ENCODE data around the gene CAB39L. TPM values are rescaled to one million over a fixed set of nuclear protein-coding genes. Genes with fewer than 3 reads are reported as not detected.

Gene CAB39L
- total RNA-seq, 1 donor from 2014 or later, result 6.6 TPM

DNA sequence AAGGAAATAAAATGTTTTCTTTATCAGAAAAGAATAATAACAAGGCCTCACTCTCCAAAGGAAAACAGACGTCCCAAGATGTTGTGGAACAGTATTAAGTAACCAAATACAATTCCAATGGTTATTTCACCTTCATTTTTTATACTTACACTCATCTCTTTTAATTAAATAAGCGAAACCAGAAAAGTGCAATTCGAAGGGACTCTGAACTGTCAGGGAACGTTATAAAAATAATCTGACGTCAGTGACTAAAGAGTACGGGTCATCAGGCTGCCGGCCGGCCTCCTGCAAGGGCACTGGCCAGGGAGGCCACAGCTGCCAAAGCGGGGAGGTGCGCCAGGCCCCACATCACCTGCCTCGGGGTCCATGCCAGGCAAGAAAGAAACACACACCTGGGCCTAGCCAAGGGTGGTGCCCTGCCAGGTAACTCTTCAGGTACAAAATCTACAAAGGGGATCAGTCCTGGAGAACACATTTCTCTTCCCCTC is 134.9 kb downstream of the CAB39L start:
- no peak for DNase-seq (ENCODE audit: low read depth)
- Histone ChIP-seq H3K36me3 (ENCODE audit: control insufficient read depth, insufficient read depth, low read length) (no peaks in the 10 kb centered on the region), H3K4me3 (ENCODE audit: low read depth, low read length) (no peak overlapping the region), H3K27me3 (ENCODE audit: control insufficient read depth, insufficient read depth, low read length) (no peaks in the 10 kb centered on the region)
- FAIRE-seq, result no peak
- TF ChIP-seq CTCF (IDR thresholded peaks at IDR 0.05; ENCODE audit: insufficient read depth, low read length, severe bottlenecking), result no peak

DNA sequence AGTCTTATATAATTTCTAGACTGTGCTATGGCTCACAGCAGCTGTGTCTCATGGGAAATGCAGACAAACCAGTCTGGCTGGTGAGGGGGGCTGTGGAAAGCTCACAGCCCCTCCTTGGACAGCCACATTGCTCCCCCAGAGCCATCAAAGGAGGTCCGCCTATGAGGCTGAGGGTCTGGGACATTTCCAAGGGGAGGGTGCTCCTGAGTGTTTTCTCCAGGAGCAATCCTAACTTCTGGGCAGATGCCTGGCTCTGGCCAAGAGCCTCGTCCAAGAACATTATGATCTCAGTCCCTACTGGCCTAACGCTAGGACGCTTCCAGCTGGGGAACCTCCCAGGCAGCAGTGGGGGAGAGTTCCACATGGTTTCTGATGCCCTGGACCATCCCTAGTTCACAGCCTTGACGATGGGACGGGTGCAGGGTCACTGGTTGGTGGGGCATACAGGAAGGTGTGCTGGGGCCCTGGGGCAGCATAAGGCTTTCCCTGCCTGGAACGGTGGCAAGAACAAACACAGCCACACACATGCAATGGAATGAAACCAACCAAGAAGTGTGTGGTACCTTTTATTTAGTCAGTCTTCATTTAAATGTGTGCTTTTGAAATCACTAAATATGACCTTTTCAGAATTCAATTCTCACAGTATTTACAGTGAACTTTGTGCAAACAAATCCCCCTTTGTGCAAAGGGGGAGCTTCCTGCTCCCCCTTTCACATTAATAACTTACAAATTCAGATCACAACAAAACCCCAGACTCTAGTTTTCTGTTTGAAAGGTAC is 135.6 kb downstream of the CAB39L start:
- Histone ChIP-seq H3K27me3 (ENCODE audit: control insufficient read depth, insufficient read depth, low read length) (no peaks in the 10 kb centered on the region), H3K4me3 (ENCODE audit: low read depth, low read length) (no peak overlapping the region), H3K36me3 (ENCODE audit: control insufficient read depth, insufficient read depth, low read length) (no peaks in the 10 kb centered on the region)
- DNase-seq (ENCODE audit: low read depth) (peak; percentile 36), FAIRE-seq (no peak)
- TF ChIP-seq CTCF (IDR thresholded peaks at IDR 0.05; ENCODE audit: insufficient read depth, low read length, severe bottlenecking), result no peak

- FAIRE-seq, result no peak
- TF ChIP-seq CTCF (IDR thresholded peaks at IDR 0.05; ENCODE audit: insufficient read depth, low read length, severe bottlenecking), result no peak
Measured at GRCh38 chr13:49307365-49307764, 136.5 kb downstream of the CAB39L start.

GRCh38 chr13:49305792-49306425 is 138.0 kb downstream of the CAB39L start:
- no peaks in the 10 kb centered on the region for H3K36me3 ChIP-seq (ENCODE audit: control insufficient read depth, insufficient read depth, low read length)
- DNase-seq (ENCODE audit: low read depth) (no peak), FAIRE-seq (no peak)
- H3K27me3 ChIP-seq (ENCODE audit: control insufficient read depth, insufficient read depth, low read length), result no peaks in the 10 kb centered on the region
- no peak overlapping the region for H3K4me3 ChIP-seq (ENCODE audit: low read depth, low read length)
- no peak for TF ChIP-seq CTCF (IDR thresholded peaks at IDR 0.05; ENCODE audit: insufficient read depth, low read length, severe bottlenecking)

More at GRCh38 chr13:49307365-49307764, 136.5 kb downstream of the CAB39L start:
- Histone ChIP-seq H3K27me3 (ENCODE audit: control insufficient read depth, insufficient read depth, low read length) (no peaks in the 10 kb centered on the region), H3K4me3 (ENCODE audit: low read depth, low read length) (no peak overlapping the region), H3K36me3 (ENCODE audit: control insufficient read depth, insufficient read depth, low read length) (no peaks in the 10 kb centered on the region)
- DNase-seq (ENCODE audit: low read depth), result no peak

DNA sequence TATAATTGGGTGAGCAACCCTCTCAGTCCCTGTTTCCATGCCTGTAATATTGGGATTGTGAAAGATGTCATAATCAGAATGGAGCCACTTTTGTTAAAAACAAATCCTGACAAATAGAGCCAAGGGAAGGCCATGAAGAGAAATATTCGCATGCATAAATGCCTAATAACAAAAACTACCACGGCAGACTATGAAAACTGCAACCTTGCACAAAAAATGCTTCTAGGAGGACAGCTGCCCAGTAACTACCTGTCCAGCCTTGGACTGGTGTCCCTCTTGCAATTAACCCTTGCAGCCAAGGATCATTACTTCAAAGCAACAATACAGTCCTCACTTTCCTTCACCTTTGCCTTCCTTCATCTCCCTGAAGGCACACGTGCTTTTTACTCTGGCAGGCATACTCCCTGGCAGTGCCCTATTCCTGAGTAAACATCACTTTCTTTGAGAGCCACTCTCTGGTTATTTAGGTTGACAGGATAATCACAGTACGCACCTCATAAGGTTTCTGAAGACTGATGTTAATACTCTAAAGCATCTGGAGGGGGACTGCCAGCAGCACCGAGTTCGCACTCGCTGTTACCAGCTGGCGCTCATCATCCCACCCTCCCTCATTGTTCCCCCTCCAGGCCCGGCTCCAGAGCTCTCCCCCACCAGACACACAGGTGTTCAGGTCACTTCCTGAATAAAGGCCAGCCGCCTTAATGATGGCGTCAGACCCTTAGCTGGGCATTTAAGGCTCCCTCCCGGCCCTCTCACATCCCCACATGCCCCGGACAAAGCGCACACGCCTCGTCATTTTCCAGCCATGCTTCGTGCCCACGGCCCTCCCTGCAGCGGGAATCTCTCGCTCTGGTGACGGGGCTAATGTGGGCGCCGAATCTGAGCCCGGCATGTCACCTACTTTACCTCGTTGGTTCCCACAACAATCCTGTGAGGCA is 138.8 kb downstream of the CAB39L start:
- FAIRE-seq (no peak), DNase-seq (ENCODE audit: low read depth) (no peak)
- Histone ChIP-seq H3K4me3 (ENCODE audit: low read depth, low read length) (no peak overlapping the region), H3K36me3 (ENCODE audit: control insufficient read depth, insufficient read depth, low read length) (no peaks in the 10 kb centered on the region), H3K27me3 (ENCODE audit: control insufficient read depth, insufficient read depth, low read length) (no peaks in the 10 kb centered on the region)
- TF ChIP-seq CTCF (IDR thresholded peaks at IDR 0.05; ENCODE audit: insufficient read depth, low read length, severe bottlenecking), result no peak
